Measurements from ENCODE around the gene ZNF467. TPM values are rescaled to one million over a fixed set of nuclear protein-coding genes. Genes with fewer than 3 reads are reported as not detected.

ZNF467 gene
- total RNA-seq, 1 experiment from 2014 or later: 11.3 TPM

GRCh38 chr7:149727899-149728476, 45.4 kb downstream of the ZNF467 start:
- Histone ChIP-seq H3K4me1 (ENCODE audit: control insufficient read depth in 1 of 2, insufficient read depth in 2 of 2, low read length in 2 of 2) (no peaks in the 10 kb centered on the region), H3K27me3 (ENCODE audit: insufficient read depth, low read length) (no peaks in the 10 kb centered on the region), H3K79me2 (ENCODE audit: insufficient read depth, low read length) (no peaks in the 10 kb centered on the region), H3K9ac (ENCODE audit: low read length) (no peak overlapping the region), H3K36me3 (ENCODE audit: control insufficient read depth in 1 of 2, insufficient read depth in 2 of 2, low read length in 2 of 2) (no peaks in the 10 kb centered on the region), H3K9me2 (ENCODE audit: insufficient read depth) (no peaks in the 10 kb centered on the region), H3K4me2 (ENCODE audit: low read length) (no peak overlapping the region), H3K27ac (ENCODE audit: low read depth, low read length) (no peak overlapping the region), H3K4me3 (replicated peaks in 1 of 2; ENCODE audit: low read depth in 1 of 2, low read length in 2 of 2) (no peak overlapping the region), H3K9me3 (ENCODE audit: control insufficient read depth in 1 of 2, insufficient read depth in 1 of 2, low read depth in 1 of 2, low read length in 2 of 2) (no peaks in the 10 kb centered on the region), H2AFZ (ENCODE audit: low read depth, low read length, poor library complexity, severe bottlenecking) (no peak overlapping the region), H4K20me1 (ENCODE audit: insufficient read depth) (no peaks in the 10 kb centered on the region)
- intact Hi-C loops (cut with micrococcal nuclease): no loop called here
- DNase-seq (ENCODE audit: low read depth, low spot score) (no peak), ATAC-seq (no peak; the same call in 1 of the 2 replicates)
- TF ChIP-seq MAX (IDR thresholded peaks at IDR 0.05) (no peak), CEBPB (IDR thresholded peaks at IDR 0.05; ENCODE audit: low read depth) (no peak), RAD21 (IDR thresholded peaks at IDR 0.05; ENCODE audit: low read depth) (no peak), EGR1 (IDR thresholded peaks at IDR 0.05; ENCODE audit: low read depth) (no peak), FOSL1 (IDR thresholded peaks at IDR 0.05; ENCODE audit: low read depth) (no peak), TCF7L2 (IDR thresholded peaks at IDR 0.05; ENCODE audit: borderline replicate concordance, extremely low read depth, insufficient read depth, insufficient read length) (no peak), ATF3 (IDR thresholded peaks at IDR 0.05) (no peak), ZNF274 (IDR thresholded peaks at IDR 0.05; ENCODE audit: low read depth, low read length) (no peak), EZH2phosphoT487 (IDR thresholded peaks at IDR 0.05; ENCODE audit: borderline replicate concordance) (no peak), ZBTB33 (IDR thresholded peaks at IDR 0.05; ENCODE audit: extremely low read depth, insufficient replicate concordance, low read length) (no peak)
- ChIA-PET RAD21 (ENCODE audit: low non-redundant PET in 1 of 2, low total read pairs in 2 of 2, uncharacterized antibody in 2 of 2, unreplicated experiment in 2 of 2) (no interaction called here), POLR2A (no interaction called here), CTCF (no interaction called here)
- no TSS peak for BruUV-seq (replicated peaks)

All from HCT116 (cell line).